C4-2B (cell line): ENCODE measurements around the gene FAM153A.
"Not testable (repeated sequence)": the region's sequence is repeated elsewhere in the genome, so short reads cannot be mapped to it uniquely, and the experiment has no call there.

Experiments
- ZFX ChIP-seq: fragments of 450-650 bp; IDR thresholded peaks from 2 replicates; pipeline ENCODE4 v1.6.1; 2017
- TF ChIP-seq, protein P1 (sequence below): fragments of 450-650 bp; conservative IDR thresholded peaks from 2 replicates; pipeline ENCODE4 v1.5.1; 2017; ENCODE audit warnings: mild to moderate bottlenecking

DNA sequence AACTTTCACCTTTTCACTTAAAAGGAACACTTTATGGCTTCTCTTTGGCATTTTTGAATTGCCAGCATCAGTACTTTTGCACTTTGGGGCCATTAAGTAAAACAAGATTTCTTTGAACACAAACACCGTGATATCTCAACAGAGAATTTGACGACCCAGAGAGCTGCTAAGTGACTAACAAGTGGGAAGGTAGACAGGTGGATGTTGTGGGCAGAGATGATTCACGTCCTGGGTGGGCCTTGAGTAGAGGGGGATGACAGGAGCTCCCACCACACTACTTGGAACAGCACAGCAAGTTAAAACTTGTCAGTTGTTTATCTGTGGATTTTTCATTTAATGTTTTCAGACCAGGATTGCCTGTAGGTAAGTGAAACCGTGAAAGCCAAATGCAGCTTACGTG, 18.7 kb upstream of the FAM153A start:
- TF ChIP-seq, protein P1, sequence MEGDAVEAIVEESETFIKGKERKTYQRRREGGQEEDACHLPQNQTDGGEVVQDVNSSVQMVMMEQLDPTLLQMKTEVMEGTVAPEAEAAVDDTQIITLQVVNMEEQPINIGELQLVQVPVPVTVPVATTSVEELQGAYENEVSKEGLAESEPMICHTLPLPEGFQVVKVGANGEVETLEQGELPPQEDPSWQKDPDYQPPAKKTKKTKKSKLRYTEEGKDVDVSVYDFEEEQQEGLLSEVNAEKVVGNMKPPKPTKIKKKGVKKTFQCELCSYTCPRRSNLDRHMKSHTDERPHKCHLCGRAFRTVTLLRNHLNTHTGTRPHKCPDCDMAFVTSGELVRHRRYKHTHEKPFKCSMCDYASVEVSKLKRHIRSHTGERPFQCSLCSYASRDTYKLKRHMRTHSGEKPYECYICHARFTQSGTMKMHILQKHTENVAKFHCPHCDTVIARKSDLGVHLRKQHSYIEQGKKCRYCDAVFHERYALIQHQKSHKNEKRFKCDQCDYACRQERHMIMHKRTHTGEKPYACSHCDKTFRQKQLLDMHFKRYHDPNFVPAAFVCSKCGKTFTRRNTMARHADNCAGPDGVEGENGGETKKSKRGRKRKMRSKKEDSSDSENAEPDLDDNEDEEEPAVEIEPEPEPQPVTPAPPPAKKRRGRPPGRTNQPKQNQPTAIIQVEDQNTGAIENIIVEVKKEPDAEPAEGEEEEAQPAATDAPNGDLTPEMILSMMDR: not testable (repeated sequence)
- TF ChIP-seq ZFX: not testable (repeated sequence)
